HTR-8/SVneo (cell line): ENCODE data around the gene ADAM12.
A peak's percentile ranks its signal among the peaks of the same experiment; 100 is the strongest.

Experiments used
- DNase-seq: peaks from one replicate; pipeline ENCODE4 v3.0.0; 2011; ENCODE audit warnings: low spot score, mixed read lengths; ENCODE audit not compliant: insufficient read length
- FAIRE-seq: peaks from 2 replicates; lab custom pipeline; 2011; peaks lifted over from hg19 to GRCh38; lab: Jason Lieb, UNC

The ADAM12 gene

GRCh38 chr10:126387931-126388911 lies at the start of gene ADAM12:
TSS of gene ADAM12 (minus strand) at chr10:126388477. CDS start at chr10:126388145, 332 bp downstream.
- FAIRE-seq: no peak
- DNase-seq: no peak

GRCh38 chr10:126437635-126438406 lies 49.5 kb upstream of the ADAM12 start:
- FAIRE-seq: no peak
- DNase-seq: no peak

GRCh38 chr10:126434235-126434634 lies 46.0 kb upstream of the ADAM12 start:
- DNase-seq (no peak), FAIRE-seq (no peak)

- DNase-seq (peak; percentile 17), FAIRE-seq (no peak)
These were observed 45.1 kb upstream of the ADAM12 start for GRCh38 chr10:126433351-126433750.

GRCh38 chr10:126432507-126432906 lies 44.2 kb upstream of the ADAM12 start:
- FAIRE-seq (no peak), DNase-seq (no peak)

GRCh38 chr10:126431816-126432215 lies 43.5 kb upstream of the ADAM12 start:
- DNase-seq: no peak
- FAIRE-seq: no peak

- no peak for FAIRE-seq
- DNase-seq: no peak
These were observed 42.2 kb upstream of the ADAM12 start for GRCh38 chr10:126430512-126430911.

- no peak for FAIRE-seq
- DNase-seq: no peak
These were observed 41.0 kb upstream of the ADAM12 start for GRCh38 chr10:126429275-126429674.

GRCh38 chr10:126425489-126426065 lies 37.3 kb upstream of the ADAM12 start:
- FAIRE-seq: no peak

GRCh38 chr10:126425032-126425431 lies 36.8 kb upstream of the ADAM12 start:
- FAIRE-seq: no peak
- DNase-seq: no peak

More at GRCh38 chr10:126425489-126426065, 37.3 kb upstream of the ADAM12 start:
- DNase-seq: no peak

- DNase-seq (no peak), FAIRE-seq (no peak)
These were observed 35.6 kb upstream of the ADAM12 start for GRCh38 chr10:126423732-126424491.

GRCh38 chr10:126422567-126422966 lies 34.3 kb upstream of the ADAM12 start:
- DNase-seq (no peak), FAIRE-seq (no peak)

- DNase-seq: peak; percentile 46
- FAIRE-seq: peak; percentile 42
These were observed 33.5 kb upstream of the ADAM12 start for GRCh38 chr10:126421756-126422256.

- DNase-seq (no peak), FAIRE-seq (no peak)
These were observed 32.5 kb upstream of the ADAM12 start for GRCh38 chr10:126420567-126421300.

GRCh38 chr10:126417220-126417825 lies 29.0 kb upstream of the ADAM12 start:
- FAIRE-seq (no peak), DNase-seq (no peak)

- FAIRE-seq: no peak
- no peak for DNase-seq
These were observed 21.5 kb upstream of the ADAM12 start for GRCh38 chr10:126409821-126410220.

- FAIRE-seq: no peak
These were observed 20.8 kb upstream of the ADAM12 start for GRCh38 chr10:126408953-126409641.

GRCh38 chr10:126407831-126408230 lies 19.6 kb upstream of the ADAM12 start:
- DNase-seq (no peak), FAIRE-seq (no peak)

More at GRCh38 chr10:126408953-126409641, 20.8 kb upstream of the ADAM12 start:
- no peak for DNase-seq
